Loucy (cell line): ENCODE data around the gene RIMBP2.

Experiments
- H2AFZ ChIP-seq: fragments of 200-600 bp; sonication (generic); 2 replicates; pipeline ENCODE4 v1.6.0; 2016; ENCODE audit warnings: antibody characterized with exemption, mild to moderate bottlenecking, low read length, moderate library complexity
- H3F3A ChIP-seq: fragments of 200-600 bp; 2 replicates; pipeline ENCODE4 v1.6.0; 2016; ENCODE audit warnings: antibody characterized with exemption, low read depth, mild to moderate bottlenecking
- H3K27me3 ChIP-seq: fragments of 200-600 bp; sonication (generic); 2 replicates; pipeline ENCODE4 v1.6.1; 2014; ENCODE audit warnings: low read length, mild to moderate bottlenecking; ENCODE audit not compliant: insufficient read depth, poor library complexity, severe bottlenecking
- H3K36me3 ChIP-seq: fragments of 200-600 bp; sonication (generic); 2 replicates; pipeline ENCODE4 v1.6.1; 2016; ENCODE audit warnings: low read length; ENCODE audit not compliant: insufficient read depth
- H3K4me1 ChIP-seq: fragments of 200-600 bp; sonication (generic); 2 replicates; pipeline ENCODE4 v1.5.1; 2014; ENCODE audit warnings: low read length, mild to moderate bottlenecking; ENCODE audit not compliant: insufficient read depth, poor library complexity, severe bottlenecking
- H3K4me2 ChIP-seq: fragments of 200-600 bp; sonication (generic); 2 replicates; pipeline ENCODE4 v1.6.0; 2014; ENCODE audit warnings: antibody characterized with exemption, low read length, low read depth, mild to moderate bottlenecking; ENCODE audit not compliant: poor library complexity, severe bottlenecking
- H3K4me3 ChIP-seq: fragments of 200-600 bp; sonication (generic); 2 replicates; pipeline ENCODE4 v1.5.1; 2014; ENCODE audit warnings: low read length, mild to moderate bottlenecking, mixed read lengths; ENCODE audit not compliant: poor library complexity, severe bottlenecking
- H3K79me2 ChIP-seq: fragments of 200-600 bp; sonication (generic); 2 replicates; pipeline ENCODE4 v1.6.1; 2014; ENCODE audit warnings: low read length; ENCODE audit not compliant: insufficient read depth
- H3K9ac ChIP-seq: fragments of 200-600 bp; sonication (generic); 2 replicates; pipeline ENCODE4 v1.6.0; 2014; ENCODE audit warnings: mild to moderate bottlenecking, low read depth, low read length, moderate library complexity; ENCODE audit not compliant: poor library complexity, severe bottlenecking
- H3K9me2 ChIP-seq: fragments of 200-600 bp; sonication (generic); replicated peaks from 2 replicates; pipeline ENCODE4 v1.6.1; 2016; ENCODE audit warnings: low read depth, low read length, mixed read lengths
- H3K9me3 ChIP-seq: fragments of 200-600 bp; sonication (generic); 2 replicates; pipeline ENCODE4 v1.6.1; 2014; ENCODE audit warnings: mild to moderate bottlenecking, antibody characterized with exemption, low read length, low read depth; ENCODE audit not compliant: insufficient read depth
- H4K20me1 ChIP-seq: fragments of 200-600 bp; sonication (generic); 2 replicates; pipeline ENCODE4 v1.6.0; 2014; ENCODE audit warnings: antibody characterized with exemption, low read length, mild to moderate bottlenecking; ENCODE audit not compliant: insufficient read depth, poor library complexity, severe bottlenecking
- CTCF ChIP-seq: fragments of 200-600 bp; sonication (generic); conservative IDR thresholded peaks from 2 replicates; pipeline ENCODE4 v1.5.1; 2014; ENCODE audit warnings: mild to moderate bottlenecking, antibody characterized with exemption, low read length
- EZH2phosphoT487 ChIP-seq: fragments of 200-600 bp; IDR thresholded peaks from 2 replicates; pipeline ENCODE4 v1.6.1; 2018; ENCODE audit warnings: antibody characterized with exemption, mild to moderate bottlenecking, moderate library complexity, borderline replicate concordance

RIMBP2 gene

GRCh38 chr12:130523208-130523607 is 192.9 kb downstream of the RIMBP2 start:
- no peaks in the 10 kb centered on the region for H3F3A ChIP-seq
- H3K79me2 ChIP-seq: no peaks in the 10 kb centered on the region
- TF ChIP-seq EZH2phosphoT487: no peak
- no peak for TF ChIP-seq CTCF
- no peaks in the 10 kb centered on the region for H3K4me1 ChIP-seq
- H3K4me3 ChIP-seq: no peak overlapping the region
- H3K9ac ChIP-seq: no peak overlapping the region
- H3K27me3 ChIP-seq: no peaks in the 10 kb centered on the region
- H3K9me3 ChIP-seq: no peaks in the 10 kb centered on the region; the same call in 1 of the 2 replicates
- no peak overlapping the region for H2AFZ ChIP-seq
- no peaks in the 10 kb centered on the region for H4K20me1 ChIP-seq
- H3K9me2 ChIP-seq: no peaks in the 10 kb centered on the region
- no peaks in the 10 kb centered on the region for H3K36me3 ChIP-seq
- H3K4me2 ChIP-seq: no peak overlapping the region

GRCh38 chr12:130522244-130522834 is 193.8 kb downstream of the RIMBP2 start:
- Histone ChIP-seq H4K20me1 (no peaks in the 10 kb centered on the region), H3K27me3 (no peaks in the 10 kb centered on the region), H3F3A (no peaks in the 10 kb centered on the region), H3K9me2 (no peaks in the 10 kb centered on the region), H3K4me1 (no peaks in the 10 kb centered on the region), H2AFZ (no peak overlapping the region), H3K36me3 (no peaks in the 10 kb centered on the region), H3K9me3 (no peaks in the 10 kb centered on the region; the same call in 1 of the 2 replicates), H3K4me3 (no peak overlapping the region), H3K9ac (no peak overlapping the region), H3K79me2 (no peaks in the 10 kb centered on the region), H3K4me2 (no peak overlapping the region)
- TF ChIP-seq EZH2phosphoT487 (no peak), CTCF (no peak)

- H3K9me3 ChIP-seq: no peaks in the 10 kb centered on the region; the same call in 1 of the 2 replicates
- H3K27me3 ChIP-seq: no peaks in the 10 kb centered on the region
- H3K9me2 ChIP-seq: no peaks in the 10 kb centered on the region
- H3F3A ChIP-seq: no peaks in the 10 kb centered on the region
- no peak overlapping the region for H3K4me3 ChIP-seq
- no peak overlapping the region for H2AFZ ChIP-seq
- no peaks in the 10 kb centered on the region for H4K20me1 ChIP-seq
- H3K4me1 ChIP-seq: no peaks in the 10 kb centered on the region
- TF ChIP-seq CTCF: no peak
- no peak for TF ChIP-seq EZH2phosphoT487
- no peak overlapping the region for H3K9ac ChIP-seq
- H3K36me3 ChIP-seq: no peaks in the 10 kb centered on the region
- no peak overlapping the region for H3K4me2 ChIP-seq
- H3K79me2 ChIP-seq: no peaks in the 10 kb centered on the region
Measured at GRCh38 chr12:130521375-130522124, 194.5 kb downstream of the RIMBP2 start.
